Measurements from ENCODE around the gene MS4A8.

The MS4A8 gene, protein sequence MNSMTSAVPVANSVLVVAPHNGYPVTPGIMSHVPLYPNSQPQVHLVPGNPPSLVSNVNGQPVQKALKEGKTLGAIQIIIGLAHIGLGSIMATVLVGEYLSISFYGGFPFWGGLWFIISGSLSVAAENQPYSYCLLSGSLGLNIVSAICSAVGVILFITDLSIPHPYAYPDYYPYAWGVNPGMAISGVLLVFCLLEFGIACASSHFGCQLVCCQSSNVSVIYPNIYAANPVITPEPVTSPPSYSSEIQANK

DNA sequence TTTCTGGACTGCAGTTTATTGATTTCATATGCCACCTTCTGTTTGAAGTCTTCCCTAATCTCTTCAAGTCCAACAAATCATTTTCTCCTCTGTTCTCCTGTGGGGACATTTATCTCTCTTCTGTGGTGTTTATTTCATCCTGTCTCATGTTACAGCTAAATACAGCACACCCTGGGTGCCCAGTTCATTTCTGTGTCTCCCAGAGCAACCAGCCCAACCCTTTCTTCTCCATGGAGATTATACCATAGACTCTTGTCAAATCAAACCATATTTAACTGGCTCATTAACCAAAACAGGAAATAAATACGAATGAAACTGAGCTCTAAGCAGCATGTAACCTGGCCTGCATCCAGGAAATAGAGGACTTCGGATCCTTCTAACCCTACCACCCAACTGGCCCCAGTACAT is at the start of gene MS4A8:
Gene MS4A8, plus strand, starts transcription at position 329 of the 408 bp plus-strand sequence. CDS start 1,249 bp downstream, outside the sequence.
- Histone ChIP-seq H4K20me1 (ENCODE audit: control insufficient read depth, insufficient read depth, low read depth, low read length) (no peaks in the 10 kb centered on the region), H3K27me3 (ENCODE audit: control insufficient read depth, low read length) (peaks cover 8% of the 10 kb centered on the region; the same call in 1 of the 2 replicates), H3K9me2 (replicated peaks; ENCODE audit: control insufficient read depth, low read length) (no peaks in the 10 kb centered on the region), H3K9me3 (ENCODE audit: control insufficient read depth, insufficient read depth, low read length) (no peaks in the 10 kb centered on the region), H3K27ac (ENCODE audit: low read depth, low read length) (no peak within 1 kb of the TSS), H3K4me3 (ENCODE audit: low read length) (no peak within 1 kb of the TSS), H3K36me3 (ENCODE audit: control insufficient read depth, low read length) (no peaks in the 10 kb centered on the region), H3K4me1 (ENCODE audit: control insufficient read depth, low read length) (no peaks in the 10 kb centered on the region), H3K4me2 (ENCODE audit: low read length) (no peak within 1 kb of the TSS), H3F3A (ENCODE audit: control insufficient read depth, insufficient read depth) (no peaks in the 10 kb centered on the region), H3K79me2 (ENCODE audit: control insufficient read depth, low read length) (no peaks in the 10 kb centered on the region)
- no peak for TF ChIP-seq CTCF (IDR thresholded peaks at IDR 0.05; ENCODE audit: low read depth, low read length, poor library complexity, severe bottlenecking)
- TF ChIP-seq EZH2phosphoT487 (IDR thresholded peaks at IDR 0.05; ENCODE audit: borderline replicate concordance, low read length), result no peak

- no peaks in the 10 kb centered on the region for H3K79me2 ChIP-seq (ENCODE audit: control insufficient read depth, low read length)
- H3K27ac ChIP-seq (ENCODE audit: low read depth, low read length), result no peak overlapping the region
- H3K9me3 ChIP-seq (ENCODE audit: control insufficient read depth, insufficient read depth, low read length), result no peaks in the 10 kb centered on the region
- no peaks in the 10 kb centered on the region for H3K27me3 ChIP-seq (ENCODE audit: control insufficient read depth, low read length)
- no peaks in the 10 kb centered on the region for H3K9me2 ChIP-seq (replicated peaks; ENCODE audit: control insufficient read depth, low read length)
- H3K4me1 ChIP-seq (ENCODE audit: control insufficient read depth, low read length), result no peaks in the 10 kb centered on the region
- no peak overlapping the region for H3K4me2 ChIP-seq (ENCODE audit: low read length)
- no peak for TF ChIP-seq EZH2phosphoT487 (IDR thresholded peaks at IDR 0.05; ENCODE audit: borderline replicate concordance, low read length)
- no peak for TF ChIP-seq CTCF (IDR thresholded peaks at IDR 0.05; ENCODE audit: low read depth, low read length, poor library complexity, severe bottlenecking)
- no peaks in the 10 kb centered on the region for H4K20me1 ChIP-seq (ENCODE audit: control insufficient read depth, insufficient read depth, low read depth, low read length)
- no peaks in the 10 kb centered on the region for H3K36me3 ChIP-seq (ENCODE audit: control insufficient read depth, low read length)
- no peak overlapping the region for H3K4me3 ChIP-seq (ENCODE audit: low read length)
- no peaks in the 10 kb centered on the region for H3F3A ChIP-seq (ENCODE audit: control insufficient read depth, insufficient read depth)
Measured at GRCh38 chr11:60657888-60658287, 41.5 kb upstream of the MS4A8 start.

DNA sequence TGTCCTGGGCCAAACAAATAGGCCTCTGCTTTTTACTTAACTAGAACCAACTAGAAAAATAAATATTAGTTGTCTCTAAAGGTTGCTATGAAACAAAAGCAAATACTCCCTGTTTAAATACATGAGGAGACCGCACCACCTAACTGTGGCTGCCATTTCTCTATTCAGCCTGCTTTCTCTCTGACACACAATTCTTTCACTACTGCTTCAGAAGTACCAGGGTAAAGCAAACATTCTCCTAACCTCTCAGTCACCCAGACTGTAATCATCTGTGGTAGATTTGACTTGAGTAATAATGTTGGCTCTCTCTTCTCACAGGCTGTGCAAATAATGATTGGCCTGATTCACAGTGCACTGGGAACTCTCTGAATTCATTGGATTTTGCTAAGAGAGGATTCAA is 41.0 kb upstream of the MS4A8 start:
- Histone ChIP-seq H3K27ac (ENCODE audit: low read depth, low read length) (no peak overlapping the region), H3K9me2 (replicated peaks; ENCODE audit: control insufficient read depth, low read length) (no peaks in the 10 kb centered on the region), H3K4me2 (ENCODE audit: low read length) (no peak overlapping the region), H3K9me3 (ENCODE audit: control insufficient read depth, insufficient read depth, low read length) (no peaks in the 10 kb centered on the region), H4K20me1 (ENCODE audit: control insufficient read depth, insufficient read depth, low read depth, low read length) (no peaks in the 10 kb centered on the region), H3K36me3 (ENCODE audit: control insufficient read depth, low read length) (no peaks in the 10 kb centered on the region), H3K4me3 (ENCODE audit: low read length) (no peak overlapping the region), H3K79me2 (ENCODE audit: control insufficient read depth, low read length) (no peaks in the 10 kb centered on the region), H3F3A (ENCODE audit: control insufficient read depth, insufficient read depth) (no peaks in the 10 kb centered on the region), H3K4me1 (ENCODE audit: control insufficient read depth, low read length) (no peaks in the 10 kb centered on the region), H3K27me3 (ENCODE audit: control insufficient read depth, low read length) (no peaks in the 10 kb centered on the region)
- TF ChIP-seq CTCF (IDR thresholded peaks at IDR 0.05; ENCODE audit: low read depth, low read length, poor library complexity, severe bottlenecking), result no peak
- TF ChIP-seq EZH2phosphoT487 (IDR thresholded peaks at IDR 0.05; ENCODE audit: borderline replicate concordance, low read length), result no peak

Measured in DOHH2 (cell line).